ENCODE results near the gene ARF5. TPM values are rescaled to one million over a fixed set of nuclear protein-coding genes. Genes with fewer than 3 reads are reported as not detected.

Gene ARF5
- polyA plus RNA-seq, 1 donor (not counting 4 experiments of a cell fraction or from before 2014, with no cell fraction given): 274 TPM

- H3K9me3 ChIP-seq (ENCODE audit: control insufficient read depth, low read depth, low read length): no peaks in the 10 kb centered on the region
- FAIRE-seq: no peak
- TF ChIP-seq EZH2 (IDR thresholded peaks at IDR 0.05; ENCODE audit: low read length) (no peak), CTCF (optimal IDR thresholded peaks at IDR 0.05 in 1 of 3, IDR thresholded peaks at IDR 0.05 in 1 of 3, conservative IDR thresholded peaks at IDR 0.05 in 1 of 3; ENCODE audit: extremely low read depth in 1 of 3, insufficient read depth in 2 of 3, low read length in 3 of 3) (no peak)
- H3K4me3 ChIP-seq (ENCODE audit: control insufficient read depth in 2 of 3, extremely low read depth in 1 of 3, insufficient read depth in 2 of 3, low read depth in 1 of 3, low read length in 3 of 3): no peak overlapping the region
- no peak overlapping the region for H3K4me2 ChIP-seq (ENCODE audit: control insufficient read depth, extremely low read depth, insufficient read depth, low read depth, low read length)
- H2AFZ ChIP-seq (ENCODE audit: control insufficient read depth, low read length): no peak overlapping the region
- H4K20me1 ChIP-seq (ENCODE audit: control insufficient read depth, extremely low read depth, insufficient read depth, low read length): no peaks in the 10 kb centered on the region
- no peak for DNase-seq (ENCODE audit: low read depth, low spot score)
- no peaks in the 10 kb centered on the region for H3K79me2 ChIP-seq (ENCODE audit: control insufficient read depth, insufficient read depth, low read length)
- H3K9me1 ChIP-seq (ENCODE audit: control insufficient read depth, extremely low read depth, insufficient read depth, low read length): no peaks in the 10 kb centered on the region
- H3K27ac ChIP-seq (ENCODE audit: control insufficient read depth, insufficient read depth, low read length): no peak overlapping the region
- dilution Hi-C loops (cut with MboI; ENCODE audit: extremely low pct_ligation_motif_present, low sequenced_read_pairs): no loop called here
- no peak overlapping the region for H3K9ac ChIP-seq (ENCODE audit: control insufficient read depth, extremely low read depth, insufficient read depth, low read length)
- no peaks in the 10 kb centered on the region for H3K4me1 ChIP-seq (ENCODE audit: control insufficient read depth, extremely low read depth, insufficient read depth, low read length)
- H3K36me3 ChIP-seq (ENCODE audit: control insufficient read depth in 2 of 2, extremely low read depth in 1 of 2, insufficient read depth in 2 of 2, low read length in 2 of 2): no peaks in the 10 kb centered on the region
- peaks cover 13% of the 10 kb centered on the region for H3K27me3 ChIP-seq (ENCODE audit: control insufficient read depth, extremely low read depth, insufficient read depth, low read length)
Measured at GRCh38 chr7:127541548-127541947, 46.7 kb upstream of the ARF5 start.

GRCh38 chr7:127546313-127546712 lies 41.9 kb upstream of the ARF5 start:
- Histone ChIP-seq H3K9me1 (ENCODE audit: control insufficient read depth, extremely low read depth, insufficient read depth, low read length) (no peaks in the 10 kb centered on the region), H3K9ac (ENCODE audit: control insufficient read depth, extremely low read depth, insufficient read depth, low read length) (no peak overlapping the region), H3K36me3 (ENCODE audit: control insufficient read depth in 2 of 2, extremely low read depth in 1 of 2, insufficient read depth in 2 of 2, low read length in 2 of 2) (no peaks in the 10 kb centered on the region), H4K20me1 (ENCODE audit: control insufficient read depth, extremely low read depth, insufficient read depth, low read length) (no peaks in the 10 kb centered on the region), H3K4me1 (ENCODE audit: control insufficient read depth, extremely low read depth, insufficient read depth, low read length) (no peaks in the 10 kb centered on the region), H3K27me3 (ENCODE audit: control insufficient read depth, extremely low read depth, insufficient read depth, low read length) (no peaks in the 10 kb centered on the region), H3K4me3 (ENCODE audit: control insufficient read depth in 2 of 3, extremely low read depth in 1 of 3, insufficient read depth in 2 of 3, low read depth in 1 of 3, low read length in 3 of 3) (no peak overlapping the region), H3K79me2 (ENCODE audit: control insufficient read depth, insufficient read depth, low read length) (no peaks in the 10 kb centered on the region), H2AFZ (ENCODE audit: control insufficient read depth, low read length) (no peak overlapping the region), H3K27ac (ENCODE audit: control insufficient read depth, insufficient read depth, low read length) (no peak overlapping the region), H3K9me3 (ENCODE audit: control insufficient read depth, low read depth, low read length) (no peaks in the 10 kb centered on the region), H3K4me2 (ENCODE audit: control insufficient read depth, extremely low read depth, insufficient read depth, low read depth, low read length) (no peak overlapping the region)
- DNase-seq (ENCODE audit: low read depth, low spot score) (no peak), FAIRE-seq (no peak)
- TF ChIP-seq EZH2 (IDR thresholded peaks at IDR 0.05; ENCODE audit: low read length) (no peak), CTCF (optimal IDR thresholded peaks at IDR 0.05 in 1 of 3, IDR thresholded peaks at IDR 0.05 in 1 of 3, conservative IDR thresholded peaks at IDR 0.05 in 1 of 3; ENCODE audit: extremely low read depth in 1 of 3, insufficient read depth in 2 of 3, low read length in 3 of 3) (no peak)
- dilution Hi-C loops (cut with MboI; ENCODE audit: extremely low pct_ligation_motif_present, low sequenced_read_pairs): no loop called here

All from keratinocyte (primary cell).